Fibroblast of mammary gland (primary cell): ENCODE measurements around the gene TM4SF20.

Experiments used
- DNase-seq: peaks from one replicate; pipeline ENCODE4 v3.0.0-alpha.2; 2010; ENCODE audit warnings: low read depth
- H3K4me3 ChIP-seq: 2 replicates; pipeline ENCODE4 v1.5.1; 2011; ENCODE audit warnings: low read depth, mild to moderate bottlenecking, low read length, moderate library complexity; ENCODE audit not compliant: control insufficient read depth
- TF ChIP-seq, protein P1 (sequence below): conservative IDR thresholded peaks from 2 replicates; pipeline ENCODE4 v1.5.1; 2011; ENCODE audit warnings: low read depth, low read length, inconsistent platforms; ENCODE audit not compliant: control insufficient read depth, insufficient read depth

Gene TM4SF20

DNA sequence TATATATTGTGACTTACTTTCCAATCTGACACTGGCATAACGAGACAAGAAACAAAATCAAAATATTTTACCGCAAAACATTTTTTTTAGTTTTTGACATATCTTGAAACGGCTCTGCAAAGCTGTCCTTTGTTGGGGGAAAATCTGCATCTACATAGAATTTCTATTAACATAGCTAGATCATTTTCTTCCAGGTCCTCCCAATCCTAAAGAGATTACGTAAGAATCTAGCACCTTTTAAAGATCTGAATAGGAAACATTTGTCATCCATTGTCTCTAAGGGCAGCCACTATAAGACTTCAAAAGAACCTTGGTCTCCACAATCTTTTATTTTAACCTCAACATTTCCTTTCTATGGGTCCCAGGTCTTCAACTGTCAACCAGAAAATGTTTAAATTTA, 55.3 kb downstream of the TM4SF20 start:
- no peak overlapping the region for H3K4me3 ChIP-seq
- DNase-seq, result no peak
- TF ChIP-seq, protein P1, sequence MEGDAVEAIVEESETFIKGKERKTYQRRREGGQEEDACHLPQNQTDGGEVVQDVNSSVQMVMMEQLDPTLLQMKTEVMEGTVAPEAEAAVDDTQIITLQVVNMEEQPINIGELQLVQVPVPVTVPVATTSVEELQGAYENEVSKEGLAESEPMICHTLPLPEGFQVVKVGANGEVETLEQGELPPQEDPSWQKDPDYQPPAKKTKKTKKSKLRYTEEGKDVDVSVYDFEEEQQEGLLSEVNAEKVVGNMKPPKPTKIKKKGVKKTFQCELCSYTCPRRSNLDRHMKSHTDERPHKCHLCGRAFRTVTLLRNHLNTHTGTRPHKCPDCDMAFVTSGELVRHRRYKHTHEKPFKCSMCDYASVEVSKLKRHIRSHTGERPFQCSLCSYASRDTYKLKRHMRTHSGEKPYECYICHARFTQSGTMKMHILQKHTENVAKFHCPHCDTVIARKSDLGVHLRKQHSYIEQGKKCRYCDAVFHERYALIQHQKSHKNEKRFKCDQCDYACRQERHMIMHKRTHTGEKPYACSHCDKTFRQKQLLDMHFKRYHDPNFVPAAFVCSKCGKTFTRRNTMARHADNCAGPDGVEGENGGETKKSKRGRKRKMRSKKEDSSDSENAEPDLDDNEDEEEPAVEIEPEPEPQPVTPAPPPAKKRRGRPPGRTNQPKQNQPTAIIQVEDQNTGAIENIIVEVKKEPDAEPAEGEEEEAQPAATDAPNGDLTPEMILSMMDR, result no peak

DNA sequence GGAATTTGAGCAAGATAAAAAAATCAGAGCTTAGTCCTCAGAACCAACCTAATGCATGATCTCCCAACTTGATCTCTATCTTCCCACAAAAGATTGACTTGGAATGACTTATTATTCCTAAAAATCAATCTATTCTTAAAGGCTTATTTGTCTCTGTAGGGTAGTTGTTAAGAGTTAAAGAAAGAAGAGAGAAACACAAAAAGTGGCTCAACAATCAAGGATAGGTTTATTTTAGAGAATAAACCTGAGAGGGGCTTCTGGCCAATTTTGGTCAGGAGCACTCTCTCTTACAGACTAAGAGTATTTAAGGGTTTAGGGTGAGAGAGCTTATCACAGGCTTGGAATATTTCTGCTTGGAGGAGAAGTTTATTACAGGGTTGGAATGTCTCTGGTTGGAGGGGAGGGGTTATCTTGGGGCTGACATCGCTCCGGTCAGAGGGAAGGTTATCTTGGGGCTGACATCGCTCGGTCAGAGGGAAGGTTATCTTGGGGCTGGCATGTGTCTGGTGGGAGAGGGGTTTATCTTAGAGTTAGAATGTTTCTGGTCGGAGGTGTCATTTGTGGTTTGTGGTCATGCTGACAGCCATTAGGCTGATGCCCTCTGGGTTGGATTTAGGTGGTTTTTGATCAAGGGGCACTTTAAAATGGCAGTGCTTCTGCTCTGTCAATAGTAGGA, 56.4 kb downstream of the TM4SF20 start:
- TF ChIP-seq, protein P1, result no peak
- no peak overlapping the region for H3K4me3 ChIP-seq
- no peak for DNase-seq

DNA sequence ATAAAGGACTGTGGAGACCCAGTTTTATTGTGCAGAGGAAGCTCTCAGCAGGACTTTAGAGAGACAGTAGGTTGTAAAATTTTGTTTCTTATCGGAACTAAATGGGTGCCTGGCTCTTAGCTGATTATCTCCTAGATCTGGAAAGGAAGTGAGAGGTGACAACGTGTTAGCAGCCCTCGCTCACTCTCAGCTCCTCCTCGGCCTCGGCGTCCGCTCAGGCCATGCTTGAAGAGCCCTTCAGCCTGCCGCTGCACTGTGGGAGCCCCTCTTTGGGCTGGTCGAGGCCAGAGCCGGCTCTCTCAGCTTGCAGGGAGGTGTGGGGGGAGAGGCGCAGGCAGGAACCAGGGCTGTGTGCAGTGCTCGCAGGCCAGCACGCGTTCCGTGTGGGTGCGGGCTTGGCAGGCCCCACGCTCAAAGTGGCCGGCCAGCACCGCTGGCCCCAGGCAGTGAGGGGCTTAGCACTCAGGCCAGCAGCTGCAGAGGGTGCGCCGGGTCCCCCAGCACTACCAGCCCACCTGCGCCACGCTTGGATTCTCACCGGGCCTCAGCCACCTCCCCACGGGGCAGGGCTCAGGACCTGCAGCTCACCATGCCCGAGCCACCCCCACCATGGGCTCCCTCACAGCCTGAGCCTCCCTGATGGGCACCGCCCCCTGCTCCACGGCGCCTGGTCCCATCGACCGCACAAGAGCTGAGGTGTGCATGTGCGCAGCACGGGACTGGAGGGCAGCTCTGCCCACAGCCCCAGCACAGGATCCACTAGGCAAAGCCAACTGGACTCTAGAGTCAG, 58.6 kb downstream of the TM4SF20 start:
- H3K4me3 ChIP-seq, result no peak overlapping the region
- DNase-seq, result no peak
- TF ChIP-seq, protein P1, result no peak

DNA sequence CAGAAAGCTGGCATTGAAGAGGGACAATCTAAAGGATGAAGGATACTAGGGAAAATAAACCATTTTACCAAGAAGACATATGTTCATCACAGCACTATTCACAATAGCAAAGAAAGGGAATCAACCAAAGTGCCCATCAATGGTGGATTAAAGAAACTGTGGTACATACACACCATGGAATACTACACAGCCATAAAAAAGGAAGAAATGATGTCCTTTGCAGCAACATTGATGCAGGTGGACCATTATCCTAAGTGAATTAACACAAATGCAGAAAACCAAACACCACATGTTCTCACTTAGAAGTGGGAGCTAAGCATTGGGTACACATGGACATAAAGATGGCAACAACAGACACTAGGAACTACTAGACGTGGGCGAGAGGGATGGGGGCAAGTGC, 61.3 kb downstream of the TM4SF20 start:
- H3K4me3 ChIP-seq, result no peak overlapping the region
- TF ChIP-seq, protein P1, result no peak
- no peak for DNase-seq

DNA sequence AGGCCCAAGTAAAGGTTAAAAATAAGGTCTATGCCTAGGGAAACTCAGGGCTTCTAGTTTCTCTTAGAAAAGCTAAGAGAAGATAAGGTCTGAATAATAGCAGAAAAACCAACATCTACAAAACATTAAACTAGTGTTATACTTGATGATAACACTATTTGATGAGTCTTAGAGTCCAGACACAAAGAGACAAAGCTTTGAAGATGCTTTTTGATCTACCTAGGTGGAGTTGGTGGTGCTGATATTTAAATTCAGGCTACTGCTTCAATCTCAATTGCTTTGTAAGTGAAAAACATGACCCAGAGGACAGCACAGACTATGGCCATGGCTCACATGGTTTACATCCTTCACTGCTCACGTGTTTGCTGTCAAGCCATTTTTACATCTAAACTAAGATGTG, 65.8 kb downstream of the TM4SF20 start:
- TF ChIP-seq, protein P1, result no peak
- DNase-seq, result no peak
- H3K4me3 ChIP-seq, result no peak overlapping the region

DNA sequence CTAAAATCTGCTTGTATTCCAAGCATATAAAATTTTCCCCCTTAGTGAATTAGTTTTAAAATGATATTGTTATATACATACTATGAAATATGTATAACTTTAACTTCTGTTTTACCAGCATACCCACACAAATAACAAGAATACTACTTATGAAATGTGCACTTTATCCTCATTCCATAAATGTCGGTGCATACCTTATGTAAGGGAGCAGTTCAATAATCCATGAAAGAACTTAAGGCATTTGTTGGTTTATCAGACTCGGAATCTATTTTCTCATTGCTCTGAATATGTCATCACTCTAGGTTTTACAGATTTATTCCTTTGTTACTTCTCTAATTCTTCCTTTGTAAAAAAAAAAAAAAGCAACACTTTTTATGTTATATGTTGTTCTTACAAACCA, 66.5 kb downstream of the TM4SF20 start:
- TF ChIP-seq, protein P1, result no peak
- H3K4me3 ChIP-seq, result no peak overlapping the region
- DNase-seq, result no peak
